ENCODE data around the gene NBEA.

DNA sequence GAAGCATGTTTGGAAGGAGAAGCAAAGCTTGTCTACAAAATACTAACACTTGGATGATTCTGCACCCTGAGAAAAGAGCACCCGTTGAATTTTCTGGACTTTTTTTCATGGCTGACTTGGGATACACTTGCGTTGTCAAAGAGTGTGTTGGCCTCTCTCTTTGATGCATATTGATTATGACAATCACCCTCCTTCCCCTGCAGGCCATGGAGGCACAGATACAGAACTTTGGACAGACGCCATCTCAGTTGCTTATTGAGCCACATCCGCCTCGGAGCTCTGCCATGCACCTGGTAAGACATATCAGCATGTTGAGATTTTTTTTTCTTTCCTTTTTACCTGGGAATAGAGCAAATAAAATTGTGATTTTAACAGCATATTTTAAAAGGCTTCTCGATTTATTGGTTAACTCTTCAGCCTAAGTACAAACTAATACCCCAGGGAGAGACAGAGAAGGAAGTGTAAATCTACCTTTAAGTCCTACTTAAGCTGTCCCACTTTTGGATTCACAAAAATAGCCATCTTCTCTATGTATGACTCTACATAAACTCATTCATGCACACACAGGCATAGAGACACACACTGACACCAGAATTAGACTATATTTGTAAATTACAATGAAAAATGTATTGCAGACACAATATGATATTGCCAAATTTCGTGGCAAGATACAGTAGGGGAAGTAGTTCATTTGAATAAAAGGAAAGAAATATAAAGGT lies 704.1 kb downstream of the NBEA start:
- no peak for TF ChIP-seq POLR2AphosphoS5 (IDR thresholded peaks at IDR 0.05; ENCODE audit: low read depth, low read length)
- no peak for TF ChIP-seq CTCF (IDR thresholded peaks at IDR 0.05)
- no peak for TF ChIP-seq REST (IDR thresholded peaks at IDR 0.05; ENCODE audit: insufficient read depth in 1 of 2, low read depth in 2 of 2, low read length in 1 of 2)
